Measurements from ENCODE around the gene SP1.
"Not testable (repeated sequence)": the region's sequence is repeated elsewhere in the genome, so short reads cannot be mapped to it uniquely, and the experiment has no call there.

DNA sequence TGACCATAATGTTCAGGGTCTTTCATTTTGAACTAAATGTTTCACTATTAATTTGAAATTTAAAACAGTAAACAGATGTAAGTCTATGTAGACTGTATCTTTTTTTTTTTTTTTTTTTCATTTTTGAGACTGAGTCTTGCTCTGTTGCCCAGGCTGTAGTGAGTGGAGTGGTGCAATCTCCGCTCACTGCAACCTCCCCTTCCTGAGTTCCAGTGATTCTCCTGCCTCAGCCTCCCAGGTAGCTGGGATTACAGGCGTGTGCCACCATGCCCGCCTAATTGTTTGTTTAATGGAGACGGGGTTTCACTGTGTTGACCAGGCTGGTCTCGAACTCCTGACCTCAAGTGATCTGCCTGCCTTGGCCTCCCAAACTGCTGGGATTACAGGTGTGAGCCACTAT is 6.4 kb downstream of the SP1 start:
- TF ChIP-seq, protein P1, sequence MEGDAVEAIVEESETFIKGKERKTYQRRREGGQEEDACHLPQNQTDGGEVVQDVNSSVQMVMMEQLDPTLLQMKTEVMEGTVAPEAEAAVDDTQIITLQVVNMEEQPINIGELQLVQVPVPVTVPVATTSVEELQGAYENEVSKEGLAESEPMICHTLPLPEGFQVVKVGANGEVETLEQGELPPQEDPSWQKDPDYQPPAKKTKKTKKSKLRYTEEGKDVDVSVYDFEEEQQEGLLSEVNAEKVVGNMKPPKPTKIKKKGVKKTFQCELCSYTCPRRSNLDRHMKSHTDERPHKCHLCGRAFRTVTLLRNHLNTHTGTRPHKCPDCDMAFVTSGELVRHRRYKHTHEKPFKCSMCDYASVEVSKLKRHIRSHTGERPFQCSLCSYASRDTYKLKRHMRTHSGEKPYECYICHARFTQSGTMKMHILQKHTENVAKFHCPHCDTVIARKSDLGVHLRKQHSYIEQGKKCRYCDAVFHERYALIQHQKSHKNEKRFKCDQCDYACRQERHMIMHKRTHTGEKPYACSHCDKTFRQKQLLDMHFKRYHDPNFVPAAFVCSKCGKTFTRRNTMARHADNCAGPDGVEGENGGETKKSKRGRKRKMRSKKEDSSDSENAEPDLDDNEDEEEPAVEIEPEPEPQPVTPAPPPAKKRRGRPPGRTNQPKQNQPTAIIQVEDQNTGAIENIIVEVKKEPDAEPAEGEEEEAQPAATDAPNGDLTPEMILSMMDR (IDR thresholded peaks at IDR 0.05 in 8 of 11, conservative IDR thresholded peaks at IDR 0.05 in 3 of 11): not testable (repeated sequence)
- TF ChIP-seq POLR2A (IDR thresholded peaks at IDR 0.05): not testable (repeated sequence)
